ENCODE results near the gene SMG7.
A peak's percentile ranks its signal among the peaks of the same experiment; 100 is the strongest.

The SMG7 gene

GRCh38 chr1:183493540-183494245, 21.4 kb downstream of the SMG7 start:
- H3K4me3 ChIP-seq (ENCODE audit: low read depth, low read length), result no peak overlapping the region
- no peak for TF ChIP-seq CTCF (IDR thresholded peaks at IDR 0.05; ENCODE audit: low read depth, low read length, missing control alignments)
- H3K27ac ChIP-seq, result no peak overlapping the region
- H3K27me3 ChIP-seq (replicated peaks), result no peaks in the 10 kb centered on the region
- in situ Hi-C loops (cut with HindIII; ENCODE audit: low pct_ligation_motif_present, low sequenced_read_pairs), result no loop called here
- H3K36me3 ChIP-seq (replicated peaks), result no peaks in the 10 kb centered on the region
- DNase-seq, result peak; percentile 15

GRCh38 chr1:183495420-183495819, 23.1 kb downstream of the SMG7 start:
- Histone ChIP-seq H3K36me3 (replicated peaks) (no peaks in the 10 kb centered on the region), H3K4me3 (ENCODE audit: low read depth, low read length) (no peak overlapping the region), H3K27ac (no peak overlapping the region), H3K27me3 (replicated peaks) (no peaks in the 10 kb centered on the region)
- in situ Hi-C loops (cut with HindIII; ENCODE audit: low pct_ligation_motif_present, low sequenced_read_pairs), result no loop called here
- DNase-seq, result no peak
- TF ChIP-seq CTCF (IDR thresholded peaks at IDR 0.05; ENCODE audit: low read depth, low read length, missing control alignments), result no peak

- in situ Hi-C loops (cut with HindIII; ENCODE audit: low pct_ligation_motif_present, low sequenced_read_pairs), result no loop called here
- no peak for DNase-seq
- Histone ChIP-seq H3K27me3 (replicated peaks) (no peaks in the 10 kb centered on the region), H3K27ac (no peak overlapping the region), H3K4me3 (ENCODE audit: low read depth, low read length) (no peak overlapping the region), H3K36me3 (replicated peaks) (no peaks in the 10 kb centered on the region)
- no peak for TF ChIP-seq CTCF (IDR thresholded peaks at IDR 0.05; ENCODE audit: low read depth, low read length, missing control alignments)
Measured at GRCh38 chr1:183497218-183497617, 24.9 kb downstream of the SMG7 start.

- H3K27me3 ChIP-seq (replicated peaks), result no peaks in the 10 kb centered on the region
- DNase-seq, result no peak
- H3K36me3 ChIP-seq (replicated peaks), result no peaks in the 10 kb centered on the region
- in situ Hi-C loops (cut with HindIII; ENCODE audit: low pct_ligation_motif_present, low sequenced_read_pairs), result no loop called here
- no peak overlapping the region for H3K27ac ChIP-seq
- H3K4me3 ChIP-seq (ENCODE audit: low read depth, low read length), result no peak overlapping the region
- TF ChIP-seq CTCF (IDR thresholded peaks at IDR 0.05; ENCODE audit: low read depth, low read length, missing control alignments), result no peak
Measured at GRCh38 chr1:183498342-183498991, 26.2 kb downstream of the SMG7 start.

GRCh38 chr1:183505454-183506089, 33.3 kb downstream of the SMG7 start:
- no peak for DNase-seq
- no peak for TF ChIP-seq CTCF (IDR thresholded peaks at IDR 0.05; ENCODE audit: low read depth, low read length, missing control alignments)
- no peak overlapping the region for H3K27ac ChIP-seq

More at GRCh38 chr1:183505454-183506089, 33.3 kb downstream of the SMG7 start:
- no peak overlapping the region for H3K4me3 ChIP-seq (ENCODE audit: low read depth, low read length)
- in situ Hi-C loops (cut with HindIII; ENCODE audit: low pct_ligation_motif_present, low sequenced_read_pairs), result no loop called here
- no peaks in the 10 kb centered on the region for H3K36me3 ChIP-seq (replicated peaks)
- no peaks in the 10 kb centered on the region for H3K27me3 ChIP-seq (replicated peaks)

Data from brain microvascular endothelial cell (primary cell).